NT2/D1 (cell line): ENCODE measurements around the gene SLC44A5.

Experiments
- SUZ12 ChIP-seq: IDR thresholded peaks from 2 replicates; pipeline ENCODE4 v1.6.1; 2011; ENCODE audit not compliant: insufficient read length, insufficient read depth; ENCODE audit errors: extremely low read depth
- YY1 ChIP-seq: IDR thresholded peaks from 2 replicates; pipeline ENCODE4 v1.6.1; 2011; ENCODE audit not compliant: insufficient read length, insufficient read depth
- ZNF274 ChIP-seq: IDR thresholded peaks from 2 replicates; pipeline ENCODE4 v1.6.1; 2011; ENCODE audit warnings: mild to moderate bottlenecking, low read depth, low read length

GRCh38 chr1:75614399-75614756 lies 3.5 kb upstream of the SLC44A5 start:
- TF ChIP-seq ZNF274 (no peak), SUZ12 (no peak), YY1 (no peak)
